Keratinocyte (primary cell): Measurements from ENCODE around the gene NGEF. TPM values are rescaled to one million over a fixed set of nuclear protein-coding genes. Genes with fewer than 3 reads are reported as not detected.

ENCODE experiments used
- DNase-seq: peaks from one replicate; pipeline ENCODE4 v3.0.0-alpha.2; 2011; ENCODE audit warnings: low read depth, missing footprints, low spot score
- FAIRE-seq: peaks from 2 replicates; lab custom pipeline; 2011; peaks lifted over from hg19 to GRCh38; lab: Jason Lieb, UNC
- H2AFZ ChIP-seq: 2 replicates; pipeline ENCODE4 v1.6.0; 2012; ENCODE audit warnings: low read length, control low read depth, inconsistent platforms; ENCODE audit not compliant: control insufficient read depth
- H3K27ac ChIP-seq: 2 replicates; pipeline ENCODE4 v1.5.1; 2011; ENCODE audit warnings: low read length; ENCODE audit not compliant: control insufficient read depth, insufficient read depth
- H3K27me3 ChIP-seq: 3 replicates; pipeline ENCODE4 v1.6.0; 2011; ENCODE audit warnings: low read length; ENCODE audit not compliant: control insufficient read depth, insufficient read depth; ENCODE audit errors: extremely low read depth
- H3K36me3 ChIP-seq, 2 experiments: 2 replicates in 1 of 2; 3 replicates in 1 of 2; pipeline ENCODE4 v1.5.1; 2011; ENCODE audit warnings: low read length in 2 of 2, mild to moderate bottlenecking in 1 of 2; ENCODE audit not compliant: control insufficient read depth in 2 of 2, insufficient read depth in 2 of 2; ENCODE audit errors: extremely low read depth in 1 of 2
- H3K4me1 ChIP-seq: 3 replicates; pipeline ENCODE4 v1.5.1; 2011; ENCODE audit warnings: low read length; ENCODE audit not compliant: control insufficient read depth, insufficient read depth; ENCODE audit errors: extremely low read depth
- H3K4me2 ChIP-seq: 3 replicates; pipeline ENCODE4 v1.6.0; 2011; ENCODE audit warnings: low read depth, low read length; ENCODE audit not compliant: control insufficient read depth, insufficient read depth; ENCODE audit errors: extremely low read depth
- H3K4me3 ChIP-seq, 3 experiments: fragments of 200-600 bp in 1 of 3; sonication (generic) in 1 of 3; 2 replicates in 2 of 3; 3 replicates in 1 of 3; pipeline ENCODE4 v1.5.1; 2011 to 2016; ENCODE audit warnings: low read length in 3 of 3, mild to moderate bottlenecking in 3 of 3, control low read depth in 2 of 3, inconsistent platforms in 1 of 3, low read depth in 1 of 3, mixed read lengths in 1 of 3, mixed run types in 1 of 3, moderate library complexity in 1 of 3; ENCODE audit not compliant: control insufficient read depth in 2 of 3, insufficient read depth in 2 of 3; ENCODE audit errors: extremely low read depth in 1 of 3
- H3K79me2 ChIP-seq: 2 replicates; pipeline ENCODE4 v1.6.0; 2012; ENCODE audit warnings: low read length; ENCODE audit not compliant: control insufficient read depth, insufficient read depth
- H3K9ac ChIP-seq: 3 replicates; pipeline ENCODE4 v1.6.0; 2011; ENCODE audit warnings: low read length; ENCODE audit not compliant: control insufficient read depth, insufficient read depth; ENCODE audit errors: extremely low read depth
- H3K9me1 ChIP-seq: 3 replicates; pipeline ENCODE4 v1.6.0; 2011; ENCODE audit warnings: low read length; ENCODE audit not compliant: control insufficient read depth, insufficient read depth; ENCODE audit errors: extremely low read depth
- H3K9me3 ChIP-seq: 2 replicates; pipeline ENCODE4 v1.5.1; 2012; ENCODE audit warnings: low read depth, low read length; ENCODE audit not compliant: control insufficient read depth
- H4K20me1 ChIP-seq: 3 replicates; pipeline ENCODE4 v1.6.0; 2011; ENCODE audit warnings: low read length; ENCODE audit not compliant: control insufficient read depth, insufficient read depth; ENCODE audit errors: extremely low read depth
- EZH2 ChIP-seq: IDR thresholded peaks from one replicate; pipeline ENCODE4 v1.6.1; 2012; ENCODE audit warnings: inconsistent platforms, mild to moderate bottlenecking, low read length, moderate library complexity
- dilution Hi-C: fragments of 300-500 bp; cut with MboI; formaldehyde crosslinking; loops from one replicate; pipeline ENCODE4 v1.7.0; 2020; ENCODE audit warnings: low sequenced_read_pairs; ENCODE audit not compliant: extremely low pct_ligation_motif_present
- polyA plus RNA-seq, 5 experiments: library from polyadenylated mRNA; depleted of rRNA in 3 of 5; stranded (reverse) in 3 of 5; stranded (forward) in 1 of 5; unstranded in 1 of 5; fragments of >200 nt; gene quantifications; 1 replicate in 1 of 5; 2 replicates in 3 of 5; 3 replicates in 1 of 5; pipeline versions ENCODE4 v1.2.1 to v1.2.3, GENCODE V29; 2011 to 2012; ENCODE audit warnings: missing spikeins in 2 of 5, low read depth in 1 of 5, low replicate concordance in 1 of 5
- TF ChIP-seq, protein P1 (sequence below), 3 experiments: IDR thresholded peaks in 1 of 3; conservative IDR thresholded peaks in 1 of 3; optimal IDR thresholded peaks in 1 of 3; 2 replicates in 2 of 3; 3 replicates in 1 of 3; pipeline versions ENCODE3 to v1.5.1; 2011; ENCODE audit warnings: low read length in 3 of 3, mild to moderate bottlenecking in 3 of 3, moderate library complexity in 2 of 3, control low read depth in 1 of 3, inconsistent platforms in 1 of 3; ENCODE audit not compliant: insufficient read depth in 2 of 3; ENCODE audit errors: extremely low read depth in 1 of 3

The NGEF gene
- polyA plus RNA-seq, 1 donor (not counting 4 experiments of a cell fraction or from before 2014, with no cell fraction given) = 0.17 TPM

DNA sequence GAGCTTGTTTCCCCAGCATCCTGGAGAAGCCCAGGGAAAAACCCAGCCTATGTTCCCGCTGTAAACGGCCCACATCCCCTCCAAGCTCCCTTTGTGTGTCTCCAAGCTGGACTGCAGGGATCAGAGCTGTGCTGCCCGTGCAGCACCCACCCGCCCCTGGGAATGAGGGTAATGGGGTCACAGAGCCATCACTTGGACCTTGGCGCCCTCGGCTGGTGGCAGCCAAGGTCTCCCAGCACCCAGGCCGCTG is 46.4 kb upstream of the NGEF start:
- no peak for TF ChIP-seq EZH2
- TF ChIP-seq, protein P1, sequence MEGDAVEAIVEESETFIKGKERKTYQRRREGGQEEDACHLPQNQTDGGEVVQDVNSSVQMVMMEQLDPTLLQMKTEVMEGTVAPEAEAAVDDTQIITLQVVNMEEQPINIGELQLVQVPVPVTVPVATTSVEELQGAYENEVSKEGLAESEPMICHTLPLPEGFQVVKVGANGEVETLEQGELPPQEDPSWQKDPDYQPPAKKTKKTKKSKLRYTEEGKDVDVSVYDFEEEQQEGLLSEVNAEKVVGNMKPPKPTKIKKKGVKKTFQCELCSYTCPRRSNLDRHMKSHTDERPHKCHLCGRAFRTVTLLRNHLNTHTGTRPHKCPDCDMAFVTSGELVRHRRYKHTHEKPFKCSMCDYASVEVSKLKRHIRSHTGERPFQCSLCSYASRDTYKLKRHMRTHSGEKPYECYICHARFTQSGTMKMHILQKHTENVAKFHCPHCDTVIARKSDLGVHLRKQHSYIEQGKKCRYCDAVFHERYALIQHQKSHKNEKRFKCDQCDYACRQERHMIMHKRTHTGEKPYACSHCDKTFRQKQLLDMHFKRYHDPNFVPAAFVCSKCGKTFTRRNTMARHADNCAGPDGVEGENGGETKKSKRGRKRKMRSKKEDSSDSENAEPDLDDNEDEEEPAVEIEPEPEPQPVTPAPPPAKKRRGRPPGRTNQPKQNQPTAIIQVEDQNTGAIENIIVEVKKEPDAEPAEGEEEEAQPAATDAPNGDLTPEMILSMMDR (optimal IDR thresholded peaks at IDR 0.05 in 1 of 3, IDR thresholded peaks at IDR 0.05 in 1 of 3, conservative IDR thresholded peaks at IDR 0.05 in 1 of 3; ENCODE audit: extremely low read depth in 1 of 3, insufficient read depth in 2 of 3, low read length in 3 of 3) = peak in 1 of 3 experiments; percentile 31
- Histone ChIP-seq H3K27me3 (peaks cover 6% of the 10 kb centered on the region), H4K20me1 (no peaks in the 10 kb centered on the region), H3K36me3 (no peaks in the 10 kb centered on the region), H3K27ac (no peak overlapping the region), H3K9me1 (no peaks in the 10 kb centered on the region), H2AFZ (no peak overlapping the region), H3K9me3 (no peaks in the 10 kb centered on the region), H3K79me2 (no peaks in the 10 kb centered on the region), H3K9ac (no peak overlapping the region), H3K4me3 (no peak overlapping the region), H3K4me2 (no peak overlapping the region), H3K4me1 (no peaks in the 10 kb centered on the region)
- FAIRE-seq = no peak
- dilution Hi-C loops = no loop called here
- DNase-seq = no peak

DNA sequence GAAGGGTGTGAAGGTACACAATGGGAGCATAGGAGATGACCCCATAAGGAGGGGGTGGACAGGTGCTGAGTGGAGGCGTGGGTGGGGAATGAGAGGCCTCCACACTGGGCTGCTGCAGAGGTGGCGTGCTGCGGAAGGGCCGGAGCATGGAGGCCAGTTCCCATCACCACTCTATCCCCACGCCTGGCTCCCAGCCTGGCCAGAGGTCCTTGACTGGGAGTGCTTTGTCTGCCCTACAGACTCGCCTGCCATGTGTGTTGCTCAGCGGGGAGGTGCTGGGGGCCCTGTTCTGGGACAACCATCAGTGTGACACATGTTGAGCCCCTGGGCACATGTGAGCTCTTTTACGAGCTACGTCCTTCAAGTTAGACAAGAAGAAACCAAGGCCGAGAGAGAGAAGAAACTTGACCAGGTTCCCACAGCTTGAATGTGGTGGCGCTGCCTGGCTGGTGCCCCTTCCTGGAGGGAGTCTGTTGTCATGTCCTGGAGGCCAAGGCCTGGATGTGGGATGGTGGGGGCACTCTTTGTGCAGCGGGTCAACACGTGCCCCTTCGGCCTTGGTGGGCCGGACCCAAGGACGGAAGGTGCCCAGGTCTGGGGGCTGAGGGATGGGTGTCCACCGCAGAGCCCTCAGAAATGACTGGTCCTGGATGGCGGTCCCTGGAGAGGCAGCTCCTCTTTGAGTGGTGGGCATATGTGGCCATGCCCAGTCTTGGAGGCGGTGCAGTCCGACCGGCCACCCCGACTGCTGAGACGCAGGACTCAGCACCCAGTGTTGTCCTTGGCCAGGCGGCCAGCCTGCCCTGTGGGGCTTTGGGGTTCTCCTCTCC is 45.9 kb upstream of the NGEF start:
- H3K79me2 ChIP-seq = no peaks in the 10 kb centered on the region
- no peaks in the 10 kb centered on the region for H3K4me1 ChIP-seq
- no peak overlapping the region for H2AFZ ChIP-seq
- H3K27ac ChIP-seq = no peak overlapping the region
- H3K27me3 ChIP-seq = peaks cover 10% of the 10 kb centered on the region
- no peaks in the 10 kb centered on the region for H3K9me3 ChIP-seq
- no peak overlapping the region for H3K9ac ChIP-seq
- no peak for DNase-seq
- no peaks in the 10 kb centered on the region for H4K20me1 ChIP-seq
- no peak for TF ChIP-seq EZH2
- TF ChIP-seq, protein P1 (optimal IDR thresholded peaks at IDR 0.05 in 1 of 3, IDR thresholded peaks at IDR 0.05 in 1 of 3, conservative IDR thresholded peaks at IDR 0.05 in 1 of 3; ENCODE audit: extremely low read depth in 1 of 3, insufficient read depth in 2 of 3, low read length in 3 of 3) = no peak
- dilution Hi-C loops = no loop called here
- H3K4me2 ChIP-seq = no peak overlapping the region
- no peaks in the 10 kb centered on the region for H3K36me3 ChIP-seq
- FAIRE-seq = no peak
- H3K9me1 ChIP-seq = no peaks in the 10 kb centered on the region
- H3K4me3 ChIP-seq = no peak overlapping the region
